Thoracic aorta (tissue), 2 donors: Measurements from ENCODE around the gene HPS4. TPM values are rescaled to one million over a fixed set of nuclear protein-coding genes. Genes with fewer than 3 reads are reported as not detected.

Experiments used
- ATAC-seq: fragments of 150-250 bp; one replicate; pipeline ENCODE4 v1.8.0; 2017; ENCODE audit warnings: low read depth; ENCODE audit not compliant: insufficient number of reproducible peaks, low FRiP score
- DNase-seq: peaks from one replicate; pipeline ENCODE4 v3.0.0-alpha.2; 2020; ENCODE audit warnings: low spot score
- H3K27ac ChIP-seq, 2 donors: fragments of 200-600 bp; sonication (generic); 1 replicate in 1 of 2; 2 replicates in 1 of 2; pipeline ENCODE4 v1.5.1; 2016; ENCODE audit warnings: mild to moderate bottlenecking in 2 of 2, moderate library complexity in 2 of 2
- H3K27me3 ChIP-seq: fragments of 200-600 bp; sonication (generic); replicated peaks from 2 replicates; pipeline ENCODE4 v1.6.0; 2016; ENCODE audit warnings: mild to moderate bottlenecking; ENCODE audit not compliant: insufficient read depth
- H3K36me3 ChIP-seq: fragments of 200-600 bp; sonication (generic); one replicate; pipeline ENCODE4 v1.5.1; 2016
- H3K4me1 ChIP-seq, 2 donors: fragments of 200-600 bp; sonication (generic); 1 replicate in 1 of 2; 2 replicates in 1 of 2; pipeline versions ENCODE4 v1.5.1 to v1.6.0; 2016; ENCODE audit warnings: low read depth in 2 of 2, mild to moderate bottlenecking in 1 of 2; ENCODE audit not compliant: control insufficient read depth in 1 of 2
- H3K4me3 ChIP-seq: fragments of 200-600 bp; sonication (generic); 2 replicates; pipeline ENCODE4 v1.5.1; 2016; ENCODE audit warnings: mild to moderate bottlenecking
- H3K9me3 ChIP-seq: fragments of 200-600 bp; sonication (generic); 2 replicates; pipeline ENCODE4 v1.5.1; 2016
- CTCF ChIP-seq: fragments of 200-600 bp; sonication (generic); IDR thresholded peaks from one replicate; pipeline ENCODE4 v1.5.1; 2019; ENCODE audit warnings: antibody characterized with exemption
- total RNA-seq, 2 donors: library from RNA; depleted of rRNA; stranded (reverse); fragments of >200 nt; gene quantifications; one replicate each; pipeline versions ENCODE4 v1.1.0 to v1.2.3, GENCODE V29; 2016

HPS4 gene
- total RNA-seq, 2 donors from 2014 or later, result 26.5 to 27.8 TPM

- Histone ChIP-seq H3K4me3 (no peak overlapping the region), H3K27me3 (no peaks in the 10 kb centered on the region), H3K27ac (no peak overlapping the region), H3K36me3 (peaks cover 9% of the 10 kb centered on the region), H3K4me1 (peaks cover 12 to 36% of the 10 kb centered on the region in 2 donors), H3K9me3 (no peaks in the 10 kb centered on the region)
- ATAC-seq, result no peak
- DNase-seq, result no peak
- TF ChIP-seq CTCF, result no peak
These were observed 2.8 kb upstream of the HPS4 start for GRCh38 chr22:26486394-26486793.

- Histone ChIP-seq H3K9me3 (no peaks in the 10 kb centered on the region), H3K4me1 (peaks cover 16 to 40% of the 10 kb centered on the region in 2 donors), H3K4me3 (no peak overlapping the region), H3K27ac (no peak overlapping the region), H3K36me3 (peaks cover 9% of the 10 kb centered on the region), H3K27me3 (no peaks in the 10 kb centered on the region)
- no peak for TF ChIP-seq CTCF
- ATAC-seq (no peak), DNase-seq (no peak)
These were observed 2.3 kb upstream of the HPS4 start for GRCh38 chr22:26485806-26486390.

DNA sequence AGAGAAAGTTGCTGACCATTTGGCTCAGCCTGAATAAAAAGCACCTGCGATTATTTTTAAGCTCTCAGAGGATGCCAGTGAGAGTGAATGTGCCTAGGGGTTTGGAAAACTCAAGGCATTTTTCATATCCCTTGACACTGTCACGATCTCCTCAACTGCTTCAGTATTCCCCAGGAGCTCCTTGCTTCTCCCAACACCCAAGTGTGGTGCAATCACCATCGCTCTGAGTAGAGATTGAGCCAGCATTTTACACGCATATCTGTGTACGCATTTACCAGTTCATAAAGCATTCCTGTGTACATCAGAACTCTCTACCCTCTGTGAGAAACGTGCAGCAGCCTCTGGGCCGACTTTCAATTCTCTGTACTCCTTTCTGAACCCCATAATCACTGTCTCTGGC, 1.4 kb upstream of the HPS4 start:
- Histone ChIP-seq H3K27me3 (no peaks in the 10 kb centered on the region), H3K4me3 (no peak overlapping the region), H3K4me1 (peaks cover 22 to 49% of the 10 kb centered on the region in 2 donors), H3K9me3 (no peaks in the 10 kb centered on the region), H3K36me3 (peaks cover 9% of the 10 kb centered on the region), H3K27ac (peak overlapping the region; percentile 39 to 85)
- no peak for TF ChIP-seq CTCF
- DNase-seq (no peak), ATAC-seq (no peak)

GRCh38 chr22:26484360-26484706, 750 bp upstream of the HPS4 start:
- peaks cover 23 to 56% of the 10 kb centered on the region in 2 donors for H3K4me1 ChIP-seq
- TF ChIP-seq CTCF, result no peak
- DNase-seq, result no peak
- no peaks in the 10 kb centered on the region for H3K27me3 ChIP-seq
- ATAC-seq, result no peak
- H3K36me3 ChIP-seq, result peaks cover 7% of the 10 kb centered on the region
- no peaks in the 10 kb centered on the region for H3K9me3 ChIP-seq
- peak overlapping the region; percentile 77 for H3K4me3 ChIP-seq
- H3K27ac ChIP-seq, result peak overlapping the region; percentile 78 to 85

DNA sequence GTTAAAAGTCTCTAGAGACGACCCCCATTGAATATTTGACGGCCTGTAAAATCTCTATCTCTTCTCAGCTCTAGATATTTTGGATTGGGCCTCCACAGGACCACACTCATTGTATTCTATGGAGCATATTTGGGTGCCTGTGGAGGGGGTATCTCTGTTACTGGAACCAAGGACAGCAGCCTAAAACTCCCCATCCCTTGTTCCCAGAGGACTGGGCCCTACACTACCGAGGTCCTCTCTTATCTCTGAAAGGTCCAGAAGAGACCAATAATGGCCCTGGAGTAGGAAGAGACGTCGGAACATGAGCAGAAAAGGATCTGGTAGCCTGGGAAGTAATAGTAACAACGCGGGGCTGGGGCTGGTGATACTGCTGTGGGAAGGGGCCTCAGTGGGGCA, 542 bp downstream of the HPS4 start:
- ATAC-seq (no peak), DNase-seq (no peak)
- Histone ChIP-seq H3K4me1 (peaks cover 23 to 58% of the 10 kb centered on the region in 2 donors), H3K9me3 (no peaks in the 10 kb centered on the region), H3K4me3 (peak overlapping the region; percentile 77), H3K27me3 (no peaks in the 10 kb centered on the region), H3K27ac (peak overlapping the region; percentile 78 to 85), H3K36me3 (no peaks in the 10 kb centered on the region)
- TF ChIP-seq CTCF, result no peak
